ENCODE data around the gene UBE2N. TPM values are rescaled to one million over a fixed set of nuclear protein-coding genes. Genes with fewer than 3 reads are reported as not detected.

Gene UBE2N
- total RNA-seq, 2 experiments from 2014 or later, result 159 to 170 TPM

Other genes with a start within 250 kb of the UBE2N start
- gene NUDT4, start 64.0 kb downstream of the UBE2N start, total RNA-seq, result 10 to 100 TPM; 44.2 to 47.3 TPM
- gene MRPL42, start 25.6 kb upstream of the UBE2N start, total RNA-seq, result 10 to 100 TPM; 57.2 to 58.0 TPM
- gene SOCS2, start 130.7 kb upstream of the UBE2N start, total RNA-seq, result 10 to 100 TPM; 44.3 to 47.3 TPM
- 10 to 100 TPM; 12.7 to 14.1 TPM for gene CRADD, start 235.4 kb upstream of the UBE2N start, total RNA-seq

All from activated CD4-positive, alpha-beta memory T cell treated with anti-CD3 and anti-CD28 coated beads, Interleukin-2, amount 10 ng/mL, durations not matched to agents 7 days and 5 days (primary cell).